Measurements from ENCODE around the gene TANC1. TPM values are rescaled to one million over a fixed set of nuclear protein-coding genes. Genes with fewer than 3 reads are reported as not detected.

Gene TANC1
- total and polyA plus RNA-seq, 2 experiments from 2014 or later = 2.8 to 9.5 TPM

DNA sequence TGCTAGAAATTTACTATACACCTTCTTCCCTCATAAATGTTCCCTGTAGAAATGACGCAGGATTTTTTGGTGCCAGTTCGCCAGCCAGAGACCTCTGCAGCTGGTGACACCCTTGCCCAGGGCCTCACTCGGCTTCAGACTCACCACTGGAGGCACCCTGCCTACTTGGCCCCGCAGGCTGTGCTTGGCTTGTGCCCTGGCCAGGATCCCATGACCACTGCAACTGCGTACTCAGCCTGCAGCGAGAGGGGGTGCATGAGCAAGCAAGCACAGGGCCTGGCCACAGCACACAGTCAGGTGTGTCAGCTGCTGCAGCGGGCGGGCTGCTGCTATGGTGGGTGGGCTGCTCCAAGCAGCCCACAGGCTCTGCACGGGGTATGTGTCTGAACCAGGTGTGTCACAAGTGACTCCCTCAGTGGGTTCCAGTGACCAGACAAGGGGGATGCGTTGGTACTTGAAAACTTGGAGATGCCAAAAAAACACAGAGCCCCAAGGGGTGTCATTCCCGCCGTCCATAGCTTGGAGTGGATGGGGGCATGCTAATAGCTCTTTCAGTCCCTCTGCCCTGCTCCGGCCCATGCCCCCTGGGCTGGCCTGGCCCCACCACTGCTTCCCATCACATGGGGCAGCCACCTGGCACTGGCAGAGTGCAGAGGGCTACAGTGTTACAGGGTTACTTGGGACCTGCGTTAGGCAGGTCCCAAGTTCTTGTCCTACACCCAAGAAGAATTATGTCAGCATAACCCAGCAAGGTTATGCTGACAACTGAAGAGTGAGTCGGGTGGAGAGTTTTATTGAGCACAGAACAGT, 46.6 kb upstream of the TANC1 start:
- Histone ChIP-seq H2AFZ (peak overlapping the region; percentile 3; the same call in 1 of the 2 replicates), H3K4me3 (0 out of 2 replicates have a peak overlapping the region, but pooled peaks have one; percentile 19), H3K9me2 (ENCODE audit: insufficient read depth) (no peaks in the 10 kb centered on the region; the same call in none of the 2 replicates), H3F3A (replicated peaks; ENCODE audit: low read depth) (no peaks in the 10 kb centered on the region), H3K4me1 (ENCODE audit: insufficient read depth) (peaks cover 25% of the 10 kb centered on the region), H3K36me3 (ENCODE audit: insufficient read depth) (no peaks in the 10 kb centered on the region), H3K4me2 (no peak overlapping the region), H4K20me1 (replicated peaks; ENCODE audit: insufficient read depth) (no peaks in the 10 kb centered on the region), H3K79me2 (replicated peaks; ENCODE audit: insufficient read depth) (no peaks in the 10 kb centered on the region), H3K27me3 (ENCODE audit: insufficient read depth) (no peaks in the 10 kb centered on the region), H3K27ac (ENCODE audit: low read depth) (no peak overlapping the region)
- H3K9me3 Mint-ChIP-seq = peaks cover 10% of the 10 kb centered on the region; the same call in 2 of the 3 replicates
- no peaks in the 10 kb centered on the region for H3K36me3 Mint-ChIP-seq (ENCODE audit: low read depth)
- no peak for TF ChIP-seq CTCF (conservative IDR thresholded peaks at IDR 0.05; ENCODE audit: low read depth in 2 of 2)
- no peak for TF ChIP-seq ETS1 (IDR thresholded peaks at IDR 0.05)
- no peak for TF ChIP-seq REST (IDR thresholded peaks at IDR 0.05; ENCODE audit: unreplicated experiment)
- no peak for TF ChIP-seq ZNF462 (CRISPR knock-in tag; IDR thresholded peaks at IDR 0.05)
- no peak for TF ChIP-seq JUNB (IDR thresholded peaks at IDR 0.05; ENCODE audit: unreplicated experiment)
- TF ChIP-seq ZNF331 (CRISPR knock-in tag; IDR thresholded peaks at IDR 0.05; ENCODE audit: low read depth) = no peak
- TF ChIP-seq POLR2AphosphoS5 (IDR thresholded peaks at IDR 0.05; ENCODE audit: low read depth) = no peak
- no peak for TF ChIP-seq CREB1 (CRISPR knock-in tag; IDR thresholded peaks at IDR 0.05; ENCODE audit: low read depth)
- TF ChIP-seq ZNF114 (CRISPR knock-in tag; IDR thresholded peaks at IDR 0.05) = no peak
- TF ChIP-seq NANOG (IDR thresholded peaks at IDR 0.05; ENCODE audit: borderline replicate concordance) = no peak
- TF ChIP-seq STAT1 (IDR thresholded peaks at IDR 0.05; ENCODE audit: unreplicated experiment) = no peak
- TF ChIP-seq EZH2 (IDR thresholded peaks at IDR 0.05; ENCODE audit: low read depth, unreplicated experiment) = no peak
- no peak for TF ChIP-seq EZH2phosphoT487 (IDR thresholded peaks at IDR 0.05; ENCODE audit: unreplicated experiment)
- peaks cover 25% of the 10 kb centered on the region for H3K4me1 Mint-ChIP-seq
- peaks cover 3% of the 10 kb centered on the region for H3K27me3 Mint-ChIP-seq (ENCODE audit: insufficient read depth, low read depth, poor library complexity)
- no peak overlapping the region for H3K27ac Mint-ChIP-seq
- H3K4me3 Mint-ChIP-seq = no peak overlapping the region
- DNase-seq (ENCODE audit: low spot score) (no peak), ATAC-seq (peak; percentile 61)
